G401.6 (cell line): ENCODE results near the gene FBXW8.

Source experiments
- FAIRE-seq: peaks from 2 replicates; lab custom pipeline; 2012; peaks lifted over from hg19 to GRCh38; lab: Jason Lieb, UNC

The FBXW8 gene

DNA sequence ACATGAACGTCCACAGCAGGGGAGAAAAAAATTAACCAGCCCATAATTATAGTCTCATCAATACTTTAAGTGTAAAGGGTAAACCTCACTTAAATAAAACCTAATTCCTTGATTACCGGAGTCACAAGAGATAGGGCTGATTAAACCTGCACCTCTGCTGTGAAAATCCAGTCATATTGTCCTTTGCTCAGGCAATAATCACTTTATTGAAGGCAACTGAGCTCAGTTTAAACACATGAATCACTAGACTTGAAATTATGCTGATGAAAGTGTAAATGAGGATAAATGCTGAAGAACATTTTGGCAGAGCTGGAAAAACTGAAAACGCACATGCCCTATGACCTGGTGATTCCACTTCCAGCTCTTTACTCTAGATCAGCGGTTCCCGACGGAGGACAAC lies 22.9 kb upstream of the FBXW8 start:
- FAIRE-seq, result no peak

DNA sequence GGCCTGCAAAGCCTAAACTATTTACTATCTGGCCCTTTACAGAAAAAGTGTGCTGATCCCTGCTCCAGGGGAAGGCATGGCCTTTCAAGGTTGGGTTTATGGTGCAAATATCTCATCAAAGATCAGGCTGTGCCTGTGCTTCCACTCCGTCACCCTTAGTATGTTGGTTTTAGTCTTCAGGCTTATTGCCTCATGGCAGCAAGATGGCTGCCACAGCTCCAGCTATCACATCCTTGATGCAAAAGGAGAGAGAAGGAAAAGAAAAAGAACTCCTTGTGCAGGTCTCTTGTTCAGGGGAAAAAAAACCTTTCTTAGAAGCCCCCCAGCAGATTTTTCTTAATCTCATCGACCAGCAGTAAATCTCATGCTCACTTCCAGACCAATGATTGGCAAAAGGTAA lies 20.4 kb upstream of the FBXW8 start:
- FAIRE-seq, result no peak

DNA sequence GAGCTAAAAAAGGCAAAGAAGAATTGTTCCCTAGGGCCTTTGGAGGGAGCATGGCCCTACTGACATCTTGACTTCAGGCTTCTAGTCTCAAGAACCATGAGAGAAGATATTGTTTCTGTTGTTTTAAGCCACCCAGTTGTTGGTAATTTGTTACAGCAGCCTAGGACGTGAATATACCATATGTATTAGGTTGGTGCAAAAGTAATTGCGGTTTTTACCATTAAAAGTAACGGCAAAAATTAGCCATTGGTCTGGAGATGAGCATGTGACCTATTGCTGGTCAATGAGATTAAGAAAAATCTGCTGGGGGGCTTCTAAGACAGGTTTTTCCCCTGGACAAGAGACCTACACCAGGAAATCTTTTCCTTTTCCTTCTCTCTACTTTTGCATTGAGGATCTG lies 19.7 kb upstream of the FBXW8 start:
- no peak for FAIRE-seq

DNA sequence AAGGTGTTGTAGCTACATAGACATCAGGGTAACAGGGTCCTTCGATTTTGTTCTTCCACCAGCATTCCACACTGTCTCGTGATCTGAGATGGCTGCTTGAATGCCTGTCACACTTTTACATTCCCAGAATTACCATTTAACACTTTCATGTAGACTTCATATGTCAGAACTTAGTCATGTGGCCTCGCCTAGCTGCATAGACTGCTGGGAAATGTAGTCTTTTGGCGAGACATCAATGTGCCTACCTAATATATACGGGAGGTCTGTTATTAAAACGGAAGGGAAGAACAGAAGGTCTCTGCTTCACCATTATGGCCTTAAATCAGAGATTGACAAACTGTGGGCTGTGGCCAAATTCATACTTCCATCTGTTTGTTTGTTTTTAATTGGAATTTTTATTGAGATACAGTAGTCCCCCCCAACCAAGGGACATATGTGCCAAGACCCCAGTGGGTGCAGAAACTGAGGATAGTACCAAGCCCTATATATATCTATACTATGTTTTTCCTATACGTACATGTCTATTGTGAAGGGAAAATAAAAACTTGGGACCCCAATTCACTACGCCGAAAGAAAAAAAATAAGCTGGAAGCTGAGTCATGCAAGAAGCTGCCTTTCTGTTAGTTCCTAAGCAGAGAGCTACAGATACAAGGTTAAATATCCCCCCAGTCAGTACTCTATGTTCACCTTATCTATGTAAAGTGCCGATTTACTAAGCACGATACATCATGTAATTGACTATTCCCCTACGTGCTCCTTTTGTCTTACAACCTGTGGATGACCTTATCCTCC lies 18.2 kb upstream of the FBXW8 start:
- FAIRE-seq, result no peak

DNA sequence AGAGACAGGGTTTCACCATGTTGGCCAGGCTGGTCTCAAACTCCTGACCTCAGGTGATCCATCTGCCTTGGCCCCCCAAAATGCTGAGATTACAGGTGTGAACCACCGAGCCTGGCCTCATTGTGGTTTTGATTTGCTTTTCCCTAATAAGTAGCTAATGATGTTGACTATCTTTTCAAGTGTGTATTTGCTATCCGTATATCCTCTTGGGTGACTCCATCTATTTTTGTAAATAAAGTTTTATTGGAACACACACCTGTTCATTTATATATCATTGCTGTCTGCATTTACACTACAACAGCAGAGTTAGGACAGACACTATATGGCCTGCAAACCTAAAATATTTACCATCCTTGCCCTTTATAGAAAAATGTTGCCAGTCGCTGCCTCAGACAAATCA lies 15.8 kb upstream of the FBXW8 start:
- FAIRE-seq, result no peak

DNA sequence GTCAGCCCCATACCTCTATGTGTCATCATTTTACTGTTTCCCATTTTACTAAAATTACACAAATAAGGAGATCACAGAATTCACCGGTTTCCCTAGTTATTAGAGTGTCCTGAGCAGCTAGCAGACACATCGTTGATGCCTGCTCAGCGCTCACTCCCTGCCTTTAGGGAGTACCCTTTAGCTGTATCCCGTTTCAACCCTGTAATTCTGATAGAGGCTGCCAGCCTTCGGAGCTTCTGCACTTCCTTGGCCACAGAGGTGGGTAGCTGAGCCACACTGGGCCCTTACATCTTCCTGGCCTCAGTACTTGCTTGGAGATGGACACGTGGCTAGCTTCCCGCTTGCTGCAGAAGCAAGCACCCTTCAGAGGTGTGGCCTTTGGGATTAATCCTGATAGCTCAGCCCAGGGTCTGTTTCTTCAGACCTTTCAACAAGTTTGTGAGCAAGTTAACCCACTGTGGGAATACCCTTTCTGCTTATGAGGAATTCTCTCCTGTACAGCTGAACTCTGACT lies 14.3 kb upstream of the FBXW8 start:
- FAIRE-seq, result no peak

DNA sequence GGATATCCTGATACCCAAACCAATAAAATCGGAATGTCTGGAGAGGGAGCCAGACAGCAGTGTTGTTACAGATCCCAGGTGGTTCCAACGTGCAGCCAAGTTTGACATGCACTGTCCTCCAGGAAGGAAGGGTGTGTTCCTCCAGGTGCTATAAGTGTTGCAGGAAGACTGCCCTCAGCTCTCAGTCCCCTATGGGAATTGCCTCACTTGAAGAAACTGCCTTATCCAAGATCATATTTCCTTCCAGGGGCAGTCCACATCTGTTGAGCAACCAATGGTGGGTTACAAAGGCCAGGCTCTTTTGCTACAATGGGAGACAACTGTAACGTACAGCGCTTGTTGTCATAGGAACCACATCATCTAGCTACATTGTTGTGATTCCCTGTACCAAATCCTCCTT lies 13.3 kb upstream of the FBXW8 start:
- FAIRE-seq, result no peak

DNA sequence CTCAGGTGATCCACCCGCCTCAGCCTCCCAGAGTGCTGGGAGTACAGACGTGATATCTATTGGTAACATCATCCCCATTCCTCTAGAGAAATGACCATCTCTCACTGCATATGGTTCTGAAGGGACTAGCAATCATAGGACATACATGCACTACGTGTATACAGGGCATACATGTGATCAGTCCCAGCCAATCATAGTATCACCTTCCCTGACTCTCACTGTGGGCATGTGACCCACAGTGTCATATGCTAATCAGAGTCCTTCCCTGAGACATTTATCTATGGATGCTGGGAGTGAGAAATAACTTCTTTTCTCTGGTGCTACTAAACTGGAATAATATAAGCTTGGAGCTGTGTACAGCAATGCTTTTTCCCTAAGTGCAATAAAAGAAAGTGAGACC lies 12.1 kb upstream of the FBXW8 start:
- no peak for FAIRE-seq

DNA sequence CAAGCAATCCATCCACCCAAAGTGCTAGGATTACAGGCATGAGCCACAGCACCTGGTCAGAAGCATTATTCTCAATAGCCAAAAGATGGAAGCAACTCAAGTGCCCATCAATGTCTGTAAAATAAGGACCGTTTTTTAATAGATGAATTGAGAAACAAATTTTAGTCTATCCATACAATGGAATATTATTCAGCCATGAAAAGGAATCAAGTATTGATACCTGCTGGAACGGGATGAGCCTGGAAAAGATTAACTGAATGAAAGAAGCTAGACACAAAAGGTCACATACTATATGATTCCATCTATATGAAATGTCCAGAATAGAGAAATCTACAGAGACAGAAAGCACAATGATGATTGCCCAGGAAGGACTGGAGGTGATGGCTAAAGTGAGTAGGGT lies 9.1 kb upstream of the FBXW8 start:
- no peak for FAIRE-seq

DNA sequence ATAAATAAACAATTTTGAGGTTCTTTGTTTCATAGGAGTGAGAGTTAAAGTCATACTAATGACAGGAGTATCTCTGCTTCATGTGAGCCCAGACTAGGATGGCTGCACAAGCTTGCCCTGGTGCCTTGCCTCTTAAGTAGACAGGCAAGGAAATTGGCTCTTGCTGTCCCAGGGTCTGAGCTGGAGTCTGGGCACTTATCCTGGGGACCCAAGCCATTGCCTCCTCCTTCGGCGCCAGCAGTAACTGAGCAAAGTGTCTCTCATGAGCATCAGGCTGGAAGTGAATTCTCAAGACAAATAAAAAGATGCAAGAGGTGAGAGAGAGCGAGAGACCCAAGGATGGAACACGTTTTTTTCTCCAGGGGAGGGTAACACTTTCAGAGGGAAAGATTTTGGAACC lies 6.9 kb upstream of the FBXW8 start:
- no peak for FAIRE-seq

DNA sequence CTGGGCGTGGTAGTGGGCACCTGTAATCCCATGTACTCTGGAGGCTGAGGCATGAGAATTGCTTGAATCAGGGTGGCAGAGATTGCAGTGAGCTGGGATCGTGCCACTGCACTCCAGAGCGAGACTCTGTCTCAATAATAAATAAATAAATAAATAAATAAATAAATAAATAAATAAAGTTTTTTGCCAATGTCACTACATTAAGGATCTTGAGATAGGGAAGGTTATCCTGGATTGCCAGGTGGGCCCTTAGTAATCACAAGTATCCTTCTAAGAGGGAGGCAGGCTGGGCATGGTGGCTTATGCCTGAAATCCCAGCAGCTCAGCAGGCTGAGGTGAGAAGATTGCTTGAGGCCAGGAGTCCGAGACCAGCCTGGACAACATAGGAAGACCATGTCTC lies 4.5 kb upstream of the FBXW8 start:
- no peak for FAIRE-seq

DNA sequence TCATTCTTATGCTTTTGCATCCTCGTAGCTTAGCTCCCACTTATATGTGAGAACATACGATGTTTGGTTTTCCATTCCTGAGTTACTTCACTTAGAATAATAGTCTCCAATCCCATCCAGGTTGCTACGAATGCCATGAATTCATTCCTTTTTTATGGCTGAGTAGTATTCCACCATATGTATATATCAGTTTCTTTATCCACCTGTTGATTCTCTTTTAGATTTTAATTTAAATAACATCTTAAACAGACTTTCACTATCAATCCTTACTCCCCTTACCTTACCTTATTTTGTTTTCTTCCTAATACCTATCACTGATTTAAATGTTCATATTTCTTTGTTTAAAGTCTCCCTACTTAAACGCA lies 488 bp upstream of the FBXW8 start:
- FAIRE-seq, result no peak

DNA sequence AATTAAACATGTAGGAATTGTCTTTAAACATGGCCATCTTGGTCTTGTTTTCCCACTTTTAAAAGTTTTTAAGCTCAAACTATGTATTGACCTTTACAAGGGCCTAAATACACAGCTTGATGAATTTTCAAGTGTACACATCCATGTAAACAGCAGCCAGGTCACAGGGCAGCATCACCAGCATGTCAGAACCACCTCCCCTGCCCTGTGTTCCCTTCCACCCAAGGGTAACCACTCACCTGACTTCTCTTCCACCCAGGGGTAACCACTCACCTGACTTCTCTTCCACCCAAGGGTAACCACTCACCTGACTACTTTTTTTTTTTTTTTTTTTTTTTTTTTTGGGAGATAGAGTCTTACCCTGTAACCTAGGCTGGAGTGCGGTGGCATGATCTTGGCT lies 4.6 kb downstream of the FBXW8 start:
- FAIRE-seq, result no peak

DNA sequence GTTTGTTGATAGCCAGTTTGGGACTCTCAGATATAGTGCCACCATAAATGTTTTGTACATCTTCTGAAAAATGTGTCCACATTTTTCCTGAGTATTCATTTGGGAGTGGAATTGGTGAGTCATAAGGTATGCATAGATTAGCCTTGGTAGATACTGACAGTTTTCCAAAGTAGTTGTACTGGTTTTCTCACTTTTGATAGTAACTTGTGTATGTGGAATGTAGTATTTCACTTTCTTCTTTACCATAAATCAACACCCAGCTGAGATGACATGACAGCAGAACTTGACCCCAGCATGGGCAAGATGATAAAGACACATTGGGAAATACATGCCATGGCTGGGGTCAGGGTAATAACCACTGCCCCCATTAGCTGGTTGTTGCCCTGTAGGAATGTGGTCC lies 5.4 kb downstream of the FBXW8 start:
- FAIRE-seq, result no peak

DNA sequence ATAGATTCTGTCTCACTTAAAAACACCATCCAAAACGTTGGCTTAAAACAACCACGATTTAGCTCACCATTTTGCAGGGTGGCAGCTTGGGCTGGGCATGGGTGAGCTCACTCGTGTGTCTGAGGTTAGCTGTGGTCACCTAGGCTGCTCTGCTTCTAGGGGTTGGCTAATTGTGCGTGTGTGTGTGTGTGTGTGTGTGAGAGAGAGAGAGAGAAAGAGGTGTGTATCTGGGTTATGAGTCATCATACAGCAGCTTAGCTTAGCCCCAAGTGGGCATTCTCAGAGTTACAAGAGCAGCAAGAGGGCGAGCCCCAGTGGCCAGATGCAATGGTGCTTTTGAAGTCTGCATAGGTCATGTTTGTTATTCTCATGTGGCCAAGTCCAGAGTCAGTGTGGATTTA lies 6.0 kb downstream of the FBXW8 start:
- FAIRE-seq, result no peak

DNA sequence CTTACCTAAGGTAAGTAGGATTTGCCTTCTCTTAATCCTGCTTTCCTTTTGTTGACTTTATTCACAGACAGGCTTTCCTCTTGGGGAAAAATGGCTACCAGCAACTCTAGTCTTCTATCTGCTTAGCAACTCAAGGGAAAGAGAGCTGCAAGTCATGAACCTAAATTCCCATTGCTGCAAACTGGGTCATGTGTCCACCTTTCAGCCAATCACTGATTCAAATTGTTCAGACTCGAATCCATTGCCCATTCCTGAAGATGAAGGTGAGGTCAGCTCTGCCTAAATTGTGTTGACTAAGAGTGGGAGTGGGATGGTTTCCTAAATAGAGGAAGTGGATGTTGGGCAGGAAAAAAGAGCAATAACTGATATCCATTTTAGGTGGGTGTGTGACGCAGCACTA lies 7.7 kb downstream of the FBXW8 start:
- no peak for FAIRE-seq

DNA sequence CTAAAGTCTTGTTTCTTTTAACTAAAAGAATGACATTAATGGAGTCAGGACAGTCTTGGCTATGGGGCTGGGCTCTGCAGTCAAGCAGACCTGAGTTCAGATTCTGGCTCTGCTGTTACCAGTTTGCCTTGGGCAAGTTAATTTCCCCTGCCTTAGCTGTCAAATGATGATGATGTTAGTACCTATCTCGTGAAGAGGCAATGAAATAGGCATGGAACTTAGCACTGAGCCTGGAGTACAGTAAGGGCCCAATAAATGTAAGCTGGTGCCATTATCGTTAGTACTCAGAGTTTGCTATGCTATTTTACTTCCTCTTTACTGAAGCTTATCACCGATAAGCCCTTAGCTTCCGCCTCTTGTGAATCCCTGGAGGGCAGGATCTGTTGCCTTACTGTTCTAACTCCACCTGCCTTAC lies 8.5 kb downstream of the FBXW8 start:
- FAIRE-seq, result no peak

DNA sequence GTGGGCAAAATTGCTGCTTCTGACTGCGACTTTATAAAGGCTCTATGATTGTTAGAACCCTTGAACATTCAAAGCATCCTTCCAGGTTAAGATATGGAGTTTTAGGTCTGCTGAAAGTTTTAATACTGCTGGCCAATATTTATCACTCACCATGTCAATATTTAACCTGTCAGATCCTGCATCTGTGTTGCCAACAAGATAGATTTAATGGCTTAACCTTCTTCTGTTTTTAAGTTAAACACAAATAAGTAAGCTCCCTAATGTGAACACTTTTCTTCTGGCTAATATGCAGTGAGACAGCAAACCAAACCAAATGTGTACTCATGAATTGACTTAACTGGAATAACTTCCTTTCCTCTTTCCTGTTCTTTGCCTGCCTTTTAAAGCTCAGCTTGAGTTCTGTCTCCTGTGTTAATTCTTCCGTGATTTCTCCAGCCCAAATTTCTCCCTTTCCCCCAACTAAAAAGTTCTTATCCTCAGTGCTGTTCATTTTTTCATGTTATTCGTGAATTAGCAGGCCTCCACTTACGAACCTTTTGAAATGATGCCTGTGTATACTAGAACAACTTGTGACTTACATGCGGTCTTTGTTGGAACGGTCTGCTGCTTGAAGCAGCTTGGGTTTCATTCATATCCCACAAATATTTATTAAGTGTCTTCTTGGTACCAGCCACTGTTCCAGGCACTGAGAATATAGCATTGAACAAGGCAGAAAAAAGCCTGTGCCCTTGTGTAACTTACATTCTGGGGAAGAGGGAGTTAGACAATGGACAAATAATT lies 9.1 kb downstream of the FBXW8 start:
- FAIRE-seq, result no peak

DNA sequence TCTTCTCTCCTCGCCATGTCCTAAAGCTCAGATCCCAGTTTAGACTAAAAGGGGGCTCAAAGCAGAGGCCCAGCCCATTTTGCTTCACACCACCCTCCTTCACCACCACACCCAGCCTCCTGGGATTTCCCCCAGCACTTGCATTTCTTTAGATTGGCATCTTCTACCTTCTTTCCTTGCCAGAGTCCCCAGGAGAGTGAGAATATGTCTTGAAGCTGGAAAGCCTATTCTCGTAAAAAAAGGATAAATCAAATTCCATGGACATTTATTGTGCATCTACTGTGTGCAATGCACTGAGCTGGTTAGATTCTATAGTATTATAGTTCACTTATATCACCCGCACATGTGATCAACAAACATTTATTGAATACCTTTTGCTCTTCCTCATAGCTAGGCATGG lies 10.2 kb downstream of the FBXW8 start:
- FAIRE-seq, result no peak

DNA sequence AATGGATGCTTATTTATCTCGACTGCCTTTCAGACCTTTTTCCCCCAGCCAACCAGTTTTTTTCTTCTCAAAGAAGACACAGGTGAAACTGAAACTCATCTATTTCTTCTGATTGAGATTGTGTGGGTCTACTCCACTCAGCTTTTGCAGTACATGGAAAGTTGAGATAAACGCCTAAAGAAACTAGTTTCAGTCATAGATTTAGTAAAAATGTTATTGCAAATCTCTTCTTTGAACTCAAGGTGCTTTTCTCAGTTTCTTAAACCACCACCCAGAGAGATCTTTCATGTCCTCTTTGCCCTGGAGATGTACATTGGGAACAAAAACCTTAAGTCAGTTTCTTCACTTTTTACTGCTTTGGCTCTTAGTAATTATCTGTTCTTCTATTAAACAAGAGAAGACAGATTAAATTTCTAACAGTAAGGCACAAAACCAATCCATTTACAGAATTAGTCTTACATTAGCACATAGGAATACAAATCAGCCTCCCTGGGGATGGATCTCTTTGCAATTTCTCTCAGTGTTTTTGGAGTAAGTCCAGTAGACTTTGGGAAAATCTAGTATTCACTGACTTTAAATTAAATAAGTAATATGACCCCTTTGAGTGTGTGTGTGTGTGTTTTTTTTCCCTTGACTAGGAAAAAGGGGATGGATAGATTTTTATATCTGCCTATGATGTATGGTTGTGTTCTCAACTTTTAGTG lies 11.6 kb downstream of the FBXW8 start:
- no peak for FAIRE-seq

DNA sequence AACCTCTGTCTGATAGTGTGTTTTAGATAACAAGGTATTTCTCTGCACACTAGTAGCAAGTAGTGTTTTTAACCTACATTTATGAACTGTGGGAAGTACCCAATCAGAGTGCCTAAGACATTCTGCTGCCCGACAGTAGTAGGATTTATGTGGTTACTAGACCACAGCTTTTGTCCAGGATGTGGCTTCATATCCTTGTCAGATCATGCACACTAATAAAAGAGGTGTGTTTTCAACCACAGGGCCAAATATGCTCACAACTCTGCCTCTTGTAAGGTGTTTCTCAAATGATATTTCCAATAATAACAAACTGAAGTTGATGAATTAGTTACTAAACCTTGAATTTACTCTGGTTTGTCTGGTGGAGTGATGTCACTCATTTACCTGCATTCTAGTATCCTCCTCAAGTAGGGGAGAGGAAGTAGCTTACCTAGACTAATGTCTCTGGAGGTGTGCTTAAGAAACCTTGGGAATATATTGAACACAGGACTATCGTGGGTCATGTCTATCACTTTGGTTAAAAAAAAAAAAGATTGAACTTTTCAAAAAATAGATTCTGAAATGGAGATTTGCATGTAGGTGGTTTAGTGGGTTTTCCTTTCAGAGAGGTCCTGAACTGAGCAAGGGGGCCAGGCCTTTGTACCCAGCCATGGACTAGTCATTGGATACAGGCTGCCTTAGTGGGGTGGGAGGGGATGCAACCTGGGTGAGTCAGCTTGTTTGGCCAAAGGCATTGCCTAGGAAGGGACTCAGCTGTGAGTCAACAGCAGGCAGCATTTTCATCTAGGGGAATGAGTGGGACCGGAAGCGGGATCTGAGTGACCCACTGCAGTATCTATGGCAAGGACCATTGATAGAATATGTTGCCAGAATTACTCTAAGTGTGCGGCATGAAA lies 14.1 kb downstream of the FBXW8 start:
- FAIRE-seq, result no peak
